Measurements from ENCODE around the gene MAPK11.
A peak's percentile ranks its signal among the peaks of the same experiment; 100 is the strongest.

The MAPK11 gene

GRCh38 chr22:50260801-50261614, 9.2 kb downstream of the MAPK11 start:
- no peak for DNase-seq (ENCODE audit: low read depth in 2 of 2)

- DNase-seq (ENCODE audit: low read depth in 2 of 2) = no peak
Observed at GRCh38 chr22:50260434-50260800, 9.8 kb downstream of the MAPK11 start.

GRCh38 chr22:50259302-50259701, 10.9 kb downstream of the MAPK11 start:
- no peak for DNase-seq (ENCODE audit: low read depth in 2 of 2)

- no peak for DNase-seq (ENCODE audit: low read depth in 2 of 2)
Observed at GRCh38 chr22:50258361-50259292, 11.6 kb downstream of the MAPK11 start.

GRCh38 chr22:50257451-50258360, 12.5 kb downstream of the MAPK11 start:
- no peak for DNase-seq (ENCODE audit: low read depth in 2 of 2)

- no peak for DNase-seq (ENCODE audit: low read depth in 2 of 2)
Observed at GRCh38 chr22:50257041-50257440, 13.1 kb downstream of the MAPK11 start.

- no peak for DNase-seq (ENCODE audit: low read depth in 2 of 2)
Observed at GRCh38 chr22:50256258-50256862, 13.8 kb downstream of the MAPK11 start.

GRCh38 chr22:50255607-50256006, 14.6 kb downstream of the MAPK11 start:
- DNase-seq (ENCODE audit: low read depth in 2 of 2) = no peak

- DNase-seq (ENCODE audit: low read depth in 2 of 2) = no peak
Observed at GRCh38 chr22:50255099-50255498, 15.1 kb downstream of the MAPK11 start.

- DNase-seq (ENCODE audit: low read depth in 2 of 2) = no peak
Observed at GRCh38 chr22:50253941-50254340, 16.2 kb downstream of the MAPK11 start.

- no peak for DNase-seq (ENCODE audit: low read depth in 2 of 2)
Observed at GRCh38 chr22:50253046-50253915, 16.9 kb downstream of the MAPK11 start.

GRCh38 chr22:50252082-50253045, 17.8 kb downstream of the MAPK11 start:
- peak in 1 of 2 experiments; percentile 57 for DNase-seq (ENCODE audit: low read depth in 2 of 2)

- no peak for DNase-seq (ENCODE audit: low read depth in 2 of 2)
Observed at GRCh38 chr22:50251477-50252081, 18.6 kb downstream of the MAPK11 start.

GRCh38 chr22:50250555-50251476, 19.4 kb downstream of the MAPK11 start, which contains the start of gene HDAC10:
Gene HDAC10 (minus strand): TSS chr22:50251265. CDS start chr22:50251032, 233 bp downstream.
- peak; percentile 68 to 80 for DNase-seq (ENCODE audit: low read depth in 2 of 2)

GRCh38 chr22:50250249-50250554, 20.0 kb downstream of the MAPK11 start:
- no peak for DNase-seq (ENCODE audit: low read depth in 2 of 2)

GRCh38 chr22:50249341-50250248, 20.6 kb downstream of the MAPK11 start:
- DNase-seq (ENCODE audit: low read depth in 2 of 2) = no peak
